ENCODE measurements around the gene DNLZ.
A peak's percentile ranks its signal among the peaks of the same experiment; 100 is the strongest.

DNLZ gene

DNA sequence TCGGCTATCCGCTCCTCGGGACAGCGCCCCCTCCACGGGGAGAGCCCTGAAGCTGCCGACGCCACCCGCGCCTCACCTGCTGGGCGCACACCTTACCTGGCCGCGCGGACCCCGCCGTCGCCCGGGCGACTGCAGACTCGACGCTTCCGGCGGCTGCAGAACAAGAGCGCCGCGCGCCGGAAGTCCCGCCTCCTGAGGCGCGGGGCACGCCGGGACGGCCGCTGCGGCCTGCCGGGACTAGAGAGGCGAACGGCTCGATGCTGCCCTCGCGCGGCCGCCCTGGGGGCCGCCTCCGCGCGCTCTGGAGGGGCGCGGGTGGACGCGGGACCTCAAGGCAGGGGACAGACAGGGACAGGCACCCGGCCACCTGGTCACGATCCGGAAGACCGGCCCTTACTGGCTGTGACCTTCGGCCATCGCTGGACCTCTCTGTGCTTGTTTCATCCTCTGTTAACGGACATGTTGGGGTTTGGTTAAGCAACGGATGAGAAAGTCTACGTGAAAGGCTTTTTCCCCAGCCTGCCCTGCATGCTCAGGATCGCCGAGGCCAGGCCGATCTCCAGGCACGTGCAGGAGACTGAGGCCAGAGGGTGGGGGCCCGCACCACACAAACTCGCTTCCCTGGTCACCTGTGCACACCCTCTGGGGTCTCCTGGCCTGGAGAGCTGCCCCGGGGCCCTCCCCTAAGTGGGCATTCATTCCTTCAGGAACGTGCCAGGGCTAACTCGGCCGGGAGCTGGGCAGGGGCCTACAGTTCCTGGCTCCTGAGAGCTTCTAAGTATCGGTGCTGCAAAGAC, 36.7 kb upstream of the DNLZ start, which contains the start of gene SNAPC4:
Gene SNAPC4 (minus strand): TSS at position 133 of the 797 bp plus-strand sequence. CDS start 1,742 bp downstream, outside the sequence.
- H3K4me1 Mint-ChIP-seq = peaks cover 54% of the 10 kb centered on the region
- H3K27ac Mint-ChIP-seq = peak within 1 kb of the TSS; percentile 84
- no peaks in the 10 kb centered on the region for H3K27me3 Mint-ChIP-seq
- no peaks in the 10 kb centered on the region for H3K9me3 Mint-ChIP-seq
- H3K4me3 Mint-ChIP-seq = peak within 1 kb of the TSS; percentile 94
- H3K36me3 Mint-ChIP-seq = peaks cover 7% of the 10 kb centered on the region

DNA sequence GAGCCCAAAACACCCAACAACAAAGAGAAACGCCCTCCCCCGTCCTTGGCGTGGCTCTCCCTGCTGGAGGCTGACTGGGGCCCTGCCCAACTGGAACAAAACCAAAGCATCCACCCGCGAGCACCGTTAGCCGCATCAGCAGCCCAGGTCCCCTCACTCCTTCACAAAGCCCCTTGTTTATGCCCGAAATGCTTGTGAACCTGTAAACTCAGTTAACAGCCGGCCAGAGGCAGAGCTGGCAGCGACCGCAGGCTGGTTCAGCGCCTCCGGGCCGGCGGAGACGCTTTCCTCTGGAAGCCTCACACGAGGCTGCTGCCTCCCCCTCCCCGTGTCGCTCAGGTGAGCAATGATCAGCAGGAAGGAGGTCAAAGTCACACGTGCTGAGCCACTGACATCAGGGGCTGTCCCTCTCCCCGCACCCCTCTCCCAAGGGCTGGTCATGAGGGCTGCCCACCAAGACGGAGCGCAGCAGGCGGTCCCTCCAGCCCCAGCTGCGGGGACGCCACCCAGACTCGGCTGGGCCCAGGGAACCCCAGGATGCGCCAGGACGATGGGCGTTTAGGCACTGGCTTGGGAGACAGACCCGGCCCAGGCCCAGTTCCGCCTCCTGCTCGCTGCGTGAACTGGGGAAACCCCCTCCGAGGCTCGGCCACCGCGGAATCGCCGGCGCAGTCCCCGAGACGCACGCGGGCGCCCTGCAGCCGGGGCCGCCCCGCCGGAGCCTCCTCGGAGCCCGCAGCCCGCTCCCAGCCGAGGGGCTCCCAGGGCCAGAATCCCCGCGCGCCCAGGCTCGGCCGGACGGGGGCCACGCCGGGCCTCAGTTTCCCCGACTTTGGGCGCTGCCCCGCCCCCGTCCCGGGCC, 35.9 kb upstream of the DNLZ start:
- Mint-ChIP-seq H3K27ac (peak overlapping the region; percentile 84), H3K27me3 (no peaks in the 10 kb centered on the region), H3K36me3 (peaks cover 9% of the 10 kb centered on the region), H3K4me1 (peaks cover 46% of the 10 kb centered on the region), H3K4me3 (peak overlapping the region; percentile 94), H3K9me3 (no peaks in the 10 kb centered on the region)

DNA sequence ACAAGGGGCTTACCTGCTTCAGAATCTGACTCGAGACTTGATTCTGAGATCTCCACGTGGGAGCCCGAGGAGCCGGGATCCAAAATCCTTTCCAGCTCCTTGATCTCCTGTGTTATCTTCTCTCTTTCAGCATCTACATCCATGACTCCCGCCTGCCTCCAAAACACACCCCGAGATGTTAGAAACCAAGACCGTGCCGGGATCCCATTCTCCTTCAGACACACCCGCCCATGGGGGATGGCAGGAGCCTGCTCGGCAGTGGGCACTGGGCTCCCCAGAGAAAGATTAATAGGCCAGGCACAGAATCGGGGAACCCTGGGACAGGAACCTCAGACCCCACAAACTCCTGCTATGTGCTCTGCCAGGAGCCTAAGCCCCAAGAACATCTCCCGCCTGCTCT, 34.7 kb upstream of the DNLZ start:
- H3K9me3 Mint-ChIP-seq = no peaks in the 10 kb centered on the region
- no peak overlapping the region for H3K27ac Mint-ChIP-seq
- H3K4me1 Mint-ChIP-seq = peaks cover 35% of the 10 kb centered on the region
- H3K36me3 Mint-ChIP-seq = peaks cover 9% of the 10 kb centered on the region
- peak overlapping the region; percentile 94 for H3K4me3 Mint-ChIP-seq
- H3K27me3 Mint-ChIP-seq = no peaks in the 10 kb centered on the region

DNA sequence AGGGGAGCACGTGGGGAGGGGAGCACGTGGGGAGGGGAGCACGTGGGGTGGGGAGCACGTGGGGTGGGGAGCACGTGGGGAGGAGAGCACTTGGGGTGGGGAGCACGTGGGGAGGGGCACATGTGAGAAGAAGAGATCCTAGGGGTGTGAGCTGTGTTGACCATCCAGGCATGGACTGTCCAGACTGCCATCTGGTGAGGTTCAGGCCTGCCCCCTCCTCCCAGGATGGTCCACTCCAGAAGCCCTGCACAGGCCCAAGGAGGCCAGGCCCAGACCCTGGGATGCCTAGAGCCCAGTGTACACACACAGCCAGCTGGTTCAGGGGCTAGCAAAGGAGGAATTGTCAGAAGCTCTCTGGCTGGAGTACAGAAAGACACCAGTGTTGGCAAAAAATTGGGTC, 34.1 kb upstream of the DNLZ start:
- Mint-ChIP-seq H3K27ac (no peak overlapping the region), H3K9me3 (no peaks in the 10 kb centered on the region), H3K27me3 (no peaks in the 10 kb centered on the region), H3K36me3 (peaks cover 9% of the 10 kb centered on the region), H3K4me1 (peaks cover 33% of the 10 kb centered on the region), H3K4me3 (no peak overlapping the region)

DNA sequence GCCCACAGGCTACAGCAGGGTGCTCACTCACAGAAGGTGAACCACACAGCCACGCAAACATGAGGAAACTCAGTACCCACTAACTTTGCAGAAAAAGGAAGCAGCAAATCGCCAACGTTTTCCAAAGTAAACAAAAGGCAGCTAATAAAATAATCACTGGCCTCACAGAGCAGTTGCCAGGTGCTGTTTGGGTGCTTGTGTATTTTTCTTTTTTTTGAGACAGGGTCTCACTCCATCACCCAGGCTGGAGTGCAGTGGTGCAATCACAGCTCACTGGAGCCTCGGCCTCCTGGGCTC, 32.6 kb upstream of the DNLZ start:
- Mint-ChIP-seq H3K27me3 (no peaks in the 10 kb centered on the region), H3K4me1 (peaks cover 28% of the 10 kb centered on the region), H3K36me3 (peaks cover 11% of the 10 kb centered on the region), H3K27ac (no peak overlapping the region), H3K9me3 (no peaks in the 10 kb centered on the region), H3K4me3 (no peak overlapping the region)

DNA sequence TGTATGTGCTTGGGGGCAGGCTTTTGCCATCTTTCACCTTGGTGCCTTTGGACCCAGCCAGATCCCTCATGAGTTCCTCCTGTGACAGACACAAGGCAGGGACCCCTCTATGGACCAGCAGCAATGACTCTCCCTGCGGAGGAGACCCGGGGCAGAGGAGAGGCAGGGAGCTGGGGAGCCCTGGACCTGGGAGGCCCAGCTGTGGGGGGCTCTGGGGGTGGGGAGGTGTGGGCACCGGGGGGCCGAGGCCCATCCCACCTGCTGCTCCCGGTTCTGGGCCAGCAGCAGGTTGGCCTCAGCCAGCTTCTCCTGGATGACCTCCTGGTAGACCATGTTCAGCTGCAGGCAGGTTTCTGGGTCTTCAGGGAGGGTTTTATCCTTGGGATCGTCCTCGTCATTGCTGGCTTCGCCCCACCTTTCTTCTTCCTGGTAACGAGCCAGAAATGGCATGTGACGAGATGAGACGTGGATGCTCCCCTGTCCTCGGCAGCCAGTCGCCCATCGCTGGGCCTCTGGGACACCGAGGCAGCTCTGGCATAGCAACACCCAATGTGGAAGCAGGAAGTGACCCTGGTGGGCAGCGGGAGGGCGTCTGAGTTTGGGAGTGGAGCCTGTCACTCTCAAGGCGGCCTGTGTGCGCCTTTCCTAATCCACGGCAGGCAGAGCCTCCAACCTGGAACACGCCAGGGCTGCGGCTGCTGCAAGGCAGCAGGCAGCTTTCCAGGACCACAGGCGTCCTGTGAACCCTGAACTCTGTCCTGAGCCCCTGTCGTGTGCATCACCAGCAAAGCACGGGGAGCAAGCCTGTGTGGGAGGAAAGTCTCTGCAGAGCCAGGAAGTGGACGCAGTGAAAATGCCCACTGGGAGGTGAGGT, 32.0 kb upstream of the DNLZ start:
- H3K4me3 Mint-ChIP-seq = no peak overlapping the region
- no peak overlapping the region for H3K27ac Mint-ChIP-seq
- H3K9me3 Mint-ChIP-seq = no peaks in the 10 kb centered on the region
- peaks cover 26% of the 10 kb centered on the region for H3K4me1 Mint-ChIP-seq
- H3K27me3 Mint-ChIP-seq = no peaks in the 10 kb centered on the region
- H3K36me3 Mint-ChIP-seq = peaks cover 11% of the 10 kb centered on the region

DNA sequence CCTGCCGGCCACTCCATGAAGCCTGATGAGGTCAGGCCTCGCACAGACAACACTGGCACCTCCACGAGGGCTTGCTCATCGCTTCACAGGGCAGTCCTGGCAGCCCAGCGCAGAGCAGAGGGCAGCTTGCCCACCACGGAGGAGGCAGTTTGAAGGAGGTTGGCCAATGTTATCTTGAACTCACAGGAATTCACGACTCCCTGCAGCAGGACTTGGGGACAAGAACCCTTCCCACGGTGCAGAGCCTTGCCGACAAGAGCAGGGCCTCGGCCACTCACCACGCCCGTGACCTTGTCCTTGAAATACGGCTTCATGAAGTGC, 31.4 kb upstream of the DNLZ start:
- H3K4me3 Mint-ChIP-seq = no peak overlapping the region
- peaks cover 12% of the 10 kb centered on the region for H3K36me3 Mint-ChIP-seq
- no peaks in the 10 kb centered on the region for H3K27me3 Mint-ChIP-seq
- H3K4me1 Mint-ChIP-seq = peaks cover 24% of the 10 kb centered on the region
- no peak overlapping the region for H3K27ac Mint-ChIP-seq
- no peaks in the 10 kb centered on the region for H3K9me3 Mint-ChIP-seq

DNA sequence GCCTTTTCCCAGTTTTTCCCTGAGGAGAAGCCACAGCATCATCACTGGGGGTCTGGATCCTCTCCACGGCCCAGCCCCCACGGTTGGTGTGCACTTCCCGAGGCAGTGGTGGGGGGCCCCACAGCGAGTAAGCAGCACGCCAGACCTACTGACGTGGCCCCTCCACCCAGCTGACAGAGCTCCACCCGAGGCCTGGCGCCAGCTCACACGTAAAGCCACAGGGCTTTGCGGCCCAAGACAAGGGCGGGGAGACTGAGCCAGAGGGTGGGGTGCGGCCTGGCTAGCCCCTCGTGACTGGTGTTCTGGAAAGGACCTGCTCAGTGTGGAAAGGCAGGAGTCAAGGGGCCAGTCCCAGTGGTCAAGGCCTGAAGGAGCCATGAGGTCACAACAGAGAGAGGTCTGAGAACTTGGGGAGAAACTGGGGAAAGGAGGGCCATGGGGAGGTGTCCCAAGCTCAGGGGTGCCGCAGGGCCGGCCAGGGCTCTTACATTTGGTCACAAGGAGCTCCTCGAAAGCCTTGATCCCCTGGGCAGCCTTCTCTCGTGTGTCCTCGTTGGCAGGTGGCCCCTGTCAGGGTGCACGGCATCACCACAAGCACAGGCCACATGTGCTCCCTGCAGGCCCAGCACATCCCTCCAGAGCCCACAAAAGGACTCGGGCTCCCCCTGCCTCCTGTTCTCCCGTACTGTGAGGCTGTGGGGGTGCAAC, 30.9 kb upstream of the DNLZ start:
- Mint-ChIP-seq H3K27ac (no peak overlapping the region), H3K27me3 (no peaks in the 10 kb centered on the region), H3K4me3 (no peak overlapping the region), H3K9me3 (no peaks in the 10 kb centered on the region), H3K4me1 (peaks cover 24% of the 10 kb centered on the region), H3K36me3 (peaks cover 15% of the 10 kb centered on the region)

DNA sequence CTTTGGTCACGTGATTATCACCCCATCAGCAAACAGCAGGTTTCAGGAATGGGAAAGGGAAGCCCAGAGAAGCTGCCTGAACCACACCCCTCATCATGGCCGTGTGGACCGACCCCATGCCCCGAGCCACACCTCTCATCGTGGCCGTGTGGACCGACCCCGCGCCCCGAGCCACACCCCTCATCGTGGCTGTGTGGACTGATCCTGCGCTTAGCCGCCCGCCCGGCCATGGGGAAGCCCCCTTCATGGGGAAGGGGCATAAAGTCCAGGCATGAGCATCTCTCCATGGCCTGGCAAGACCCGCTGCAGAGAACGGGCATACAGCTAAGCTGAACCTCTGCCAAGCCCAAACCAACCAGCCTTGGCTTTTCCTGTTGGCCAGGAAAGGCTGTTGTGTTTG, 30.0 kb upstream of the DNLZ start:
- Mint-ChIP-seq H3K36me3 (peaks cover 13% of the 10 kb centered on the region), H3K9me3 (no peaks in the 10 kb centered on the region), H3K27ac (no peak overlapping the region), H3K4me3 (no peak overlapping the region), H3K27me3 (no peaks in the 10 kb centered on the region), H3K4me1 (peaks cover 16% of the 10 kb centered on the region)

DNA sequence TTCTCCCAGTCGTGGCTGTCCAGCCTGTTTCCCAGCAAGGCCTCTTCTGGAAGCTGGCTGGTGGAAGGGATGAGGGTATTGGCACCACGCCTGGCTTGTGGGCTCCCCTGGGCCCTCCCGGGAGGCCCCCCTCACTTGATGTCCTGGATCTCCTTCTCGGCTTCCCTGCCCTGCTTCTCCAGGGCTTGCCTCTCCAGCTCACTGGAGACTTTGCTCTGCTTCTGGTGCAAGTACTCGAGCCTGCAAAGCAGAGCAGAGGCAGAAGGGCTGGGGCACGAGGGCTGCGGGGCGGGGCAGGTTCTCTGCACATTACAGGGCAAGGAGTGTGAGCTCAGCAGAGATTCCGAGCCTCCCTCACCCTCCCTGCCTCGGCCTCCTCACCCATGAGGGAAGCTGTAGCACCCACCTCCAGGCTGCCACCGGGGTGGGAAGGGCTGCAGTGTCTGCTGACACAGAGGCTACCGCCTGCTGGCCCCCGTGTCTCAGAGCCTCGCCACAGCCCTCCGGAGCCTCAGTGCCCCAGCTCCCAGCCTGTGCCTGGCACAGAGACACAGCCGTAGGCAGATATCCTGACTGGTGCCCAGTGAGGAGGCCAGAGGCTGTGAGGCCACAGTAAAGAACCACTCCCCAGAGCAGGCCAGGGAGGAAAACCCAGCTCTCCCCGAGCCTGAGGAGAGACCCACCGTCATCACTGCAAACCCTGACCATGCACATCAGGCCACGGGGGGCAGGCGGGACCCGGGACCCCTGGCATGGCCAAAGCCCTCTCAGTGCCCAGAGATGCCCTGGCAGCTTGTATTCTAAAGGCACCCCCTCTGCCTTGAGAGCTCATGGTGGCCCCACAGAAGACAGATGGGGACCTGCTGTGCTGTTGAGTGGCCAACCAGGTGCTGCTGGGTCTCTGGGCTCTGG, 29.2 kb upstream of the DNLZ start:
- Mint-ChIP-seq H3K4me1 (peaks cover 12% of the 10 kb centered on the region), H3K9me3 (no peaks in the 10 kb centered on the region), H3K27me3 (no peaks in the 10 kb centered on the region), H3K27ac (no peak overlapping the region), H3K36me3 (peaks cover 13% of the 10 kb centered on the region), H3K4me3 (no peak overlapping the region)

DNA sequence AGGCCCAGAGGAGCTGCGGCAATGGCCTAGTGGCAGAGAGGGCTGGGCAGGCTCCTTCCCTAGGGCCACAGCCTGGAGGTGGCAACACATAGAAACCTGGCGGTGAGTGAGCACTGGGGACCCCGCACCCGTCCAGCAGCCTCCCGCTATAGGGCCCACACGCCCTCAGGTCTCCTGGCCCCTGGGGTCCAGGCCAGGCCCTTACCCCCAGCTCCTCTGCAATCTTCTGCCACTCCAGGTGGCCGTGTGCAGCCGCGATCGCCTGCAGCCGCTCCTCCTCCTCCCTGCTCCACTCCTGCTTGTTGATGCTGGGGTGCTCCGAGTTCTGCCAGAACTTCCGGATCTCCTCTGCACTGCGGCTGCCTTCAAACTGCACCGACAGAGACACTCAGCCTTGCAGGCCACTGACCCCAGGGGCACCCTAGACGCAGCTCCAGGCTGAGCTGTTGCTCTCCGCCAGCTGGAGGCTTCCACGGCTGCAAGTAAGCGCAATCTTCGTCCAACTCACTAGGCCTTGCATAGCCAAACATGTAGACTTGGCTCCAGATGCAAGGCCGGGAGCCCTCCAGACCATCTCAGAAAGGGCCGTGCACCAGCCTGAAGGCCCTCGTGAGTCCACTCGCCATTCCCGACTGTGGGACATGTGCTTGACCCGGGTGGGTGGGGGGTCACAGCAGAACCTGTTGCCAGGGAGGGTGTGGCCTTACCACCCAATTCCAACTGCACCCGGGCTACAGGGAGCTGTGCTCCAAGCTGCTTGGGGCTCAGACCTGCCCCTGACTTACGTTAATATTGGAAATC, 28.4 kb upstream of the DNLZ start:
- Mint-ChIP-seq H3K4me1 (peaks cover 9% of the 10 kb centered on the region), H3K4me3 (no peak overlapping the region), H3K27ac (no peak overlapping the region), H3K27me3 (no peaks in the 10 kb centered on the region), H3K9me3 (no peaks in the 10 kb centered on the region), H3K36me3 (peaks cover 16% of the 10 kb centered on the region)

DNA sequence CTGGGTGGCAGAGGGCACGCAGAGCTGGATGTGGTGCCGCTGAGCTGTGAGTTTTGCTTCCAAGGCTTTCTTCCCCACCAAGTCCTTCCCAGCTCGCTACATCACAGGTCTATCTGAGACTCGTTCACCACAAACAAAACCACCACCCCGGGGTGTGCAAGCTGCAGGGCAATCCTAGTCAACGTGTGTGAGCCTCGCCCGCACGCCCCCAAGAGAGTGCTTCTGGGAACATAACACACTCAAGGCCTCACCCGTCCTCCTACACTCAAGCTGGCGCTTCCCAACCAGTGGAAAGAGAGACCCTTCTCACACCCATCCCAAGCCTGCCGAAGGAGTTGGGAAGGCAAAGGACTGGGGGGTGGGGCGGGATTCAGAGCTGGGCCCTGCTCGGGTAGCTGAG, 25.9 kb upstream of the DNLZ start:
- H3K4me1 Mint-ChIP-seq = peaks cover 23% of the 10 kb centered on the region
- H3K4me3 Mint-ChIP-seq = no peak overlapping the region
- no peaks in the 10 kb centered on the region for H3K27me3 Mint-ChIP-seq
- no peak overlapping the region for H3K27ac Mint-ChIP-seq
- H3K9me3 Mint-ChIP-seq = no peaks in the 10 kb centered on the region
- H3K36me3 Mint-ChIP-seq = peaks cover 24% of the 10 kb centered on the region

DNA sequence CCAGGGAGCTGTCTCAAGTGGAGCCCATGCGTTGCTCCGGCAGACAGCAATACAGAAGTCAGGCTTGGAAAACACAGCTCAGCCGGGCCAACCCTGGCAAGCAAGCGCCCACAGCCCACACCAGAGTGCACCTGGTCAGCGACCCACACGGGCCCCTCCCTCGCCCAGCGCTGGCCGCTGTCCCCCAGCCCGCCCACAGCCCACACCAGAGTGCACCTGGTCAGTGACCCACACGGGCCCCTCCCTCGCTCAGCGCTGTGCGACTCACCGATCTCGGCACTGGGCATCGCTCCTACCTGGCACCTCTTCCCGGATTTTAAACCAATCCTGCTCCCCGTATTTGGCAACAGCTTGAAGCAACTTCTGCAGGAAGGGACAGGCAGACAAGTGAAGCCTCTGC, 23.7 kb upstream of the DNLZ start:
- no peak overlapping the region for H3K4me3 Mint-ChIP-seq
- H3K36me3 Mint-ChIP-seq = peaks cover 24% of the 10 kb centered on the region
- peaks cover 23% of the 10 kb centered on the region for H3K4me1 Mint-ChIP-seq
- H3K27me3 Mint-ChIP-seq = no peaks in the 10 kb centered on the region
- no peak overlapping the region for H3K27ac Mint-ChIP-seq
- no peaks in the 10 kb centered on the region for H3K9me3 Mint-ChIP-seq

DNA sequence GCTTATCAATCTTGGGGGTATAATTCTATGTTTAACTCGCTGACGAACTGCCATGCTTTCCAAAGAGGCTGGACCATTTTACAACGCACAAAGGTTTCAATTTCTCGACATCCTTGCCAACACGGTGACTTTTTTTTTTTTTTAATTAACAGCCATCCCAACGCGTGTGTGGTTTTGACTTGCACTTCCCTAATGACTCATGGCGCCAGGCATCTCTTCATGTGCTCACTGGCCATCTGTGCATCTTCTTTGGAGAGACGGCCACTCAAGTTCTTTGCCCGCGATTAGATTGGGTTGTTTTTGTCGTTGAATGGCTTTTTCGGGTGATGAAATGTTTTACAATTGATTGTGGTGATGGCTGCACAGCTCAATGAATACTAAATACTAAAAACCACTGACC, 22.5 kb upstream of the DNLZ start:
- H3K36me3 Mint-ChIP-seq = peaks cover 19% of the 10 kb centered on the region
- no peak overlapping the region for H3K4me3 Mint-ChIP-seq
- H3K9me3 Mint-ChIP-seq = no peaks in the 10 kb centered on the region
- H3K27ac Mint-ChIP-seq = no peak overlapping the region
- H3K4me1 Mint-ChIP-seq = peaks cover 18% of the 10 kb centered on the region
- no peaks in the 10 kb centered on the region for H3K27me3 Mint-ChIP-seq
